ENCODE data around the gene CXCL8. TPM values are rescaled to one million over a fixed set of nuclear protein-coding genes. Genes with fewer than 3 reads are reported as not detected.

Gene CXCL8
- total and polyA plus RNA-seq, 4 donors, result 1.1 to 15.7 (median 1.9) TPM

DNA sequence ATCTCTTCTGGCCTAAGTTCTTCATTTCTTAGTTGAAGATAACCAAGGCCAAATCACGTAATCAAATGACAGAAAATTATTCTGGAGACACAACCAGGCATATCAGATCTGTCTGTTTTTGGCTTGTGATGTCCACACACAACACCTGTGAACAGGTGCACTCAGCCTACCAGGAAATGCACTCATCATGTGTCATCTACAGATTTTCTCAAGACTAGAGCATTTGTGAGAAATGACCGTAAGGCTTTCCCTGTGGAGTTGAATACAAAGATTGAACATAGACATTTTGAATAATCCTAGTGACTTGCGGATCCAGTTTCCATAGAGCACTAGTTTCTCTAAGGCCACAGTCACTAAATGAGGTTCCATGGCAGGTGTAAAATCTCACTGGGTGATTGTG lies 26.7 kb upstream of the CXCL8 start:
- no peak overlapping the region for H3K27ac ChIP-seq (ENCODE audit: low read depth, low read length)
- H3K27me3 ChIP-seq (ENCODE audit: control insufficient read depth, insufficient read depth, low read length), result no peaks in the 10 kb centered on the region
- H3K36me3 ChIP-seq (ENCODE audit: control insufficient read depth, insufficient read depth, low read length), result no peaks in the 10 kb centered on the region
- 80% methylated on average over 2 of the region's 3 CpGs for WGBS (ENCODE audit: insufficient coverage)
- no peaks in the 10 kb centered on the region for H3K9me3 ChIP-seq (ENCODE audit: control insufficient read depth, insufficient read depth, low read length)
- H3K4me1 ChIP-seq (ENCODE audit: control insufficient read depth, insufficient read depth, low read length), result no peaks in the 10 kb centered on the region
- H3K4me3 ChIP-seq (ENCODE audit: low read depth, low read length), result no peak overlapping the region
- DNase-seq (ENCODE audit: low read depth in 4 of 6, low spot score in 6 of 6), result no peak

DNA sequence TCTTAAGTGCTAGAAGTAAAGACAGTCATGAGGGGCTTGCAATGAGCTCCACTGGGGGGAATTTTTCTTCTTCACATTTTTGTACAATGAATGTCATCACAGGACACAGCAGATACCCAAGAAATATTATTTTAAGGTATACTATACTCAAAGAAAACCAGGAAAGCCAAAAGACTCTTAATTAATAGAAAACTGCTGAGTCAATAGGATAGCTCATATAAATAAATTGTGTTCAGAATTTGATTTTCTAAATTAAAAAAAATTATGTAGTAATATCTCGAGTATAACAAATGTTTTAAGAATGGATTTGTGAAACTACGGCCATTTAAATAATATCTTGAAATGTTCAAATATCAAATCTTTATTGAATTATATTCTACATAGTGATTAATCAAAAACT lies 25.7 kb upstream of the CXCL8 start:
- Histone ChIP-seq H3K4me1 (ENCODE audit: control insufficient read depth, insufficient read depth, low read length) (no peaks in the 10 kb centered on the region), H3K9me3 (ENCODE audit: control insufficient read depth, insufficient read depth, low read length) (no peaks in the 10 kb centered on the region), H3K36me3 (ENCODE audit: control insufficient read depth, insufficient read depth, low read length) (no peaks in the 10 kb centered on the region), H3K27me3 (ENCODE audit: control insufficient read depth, insufficient read depth, low read length) (no peaks in the 10 kb centered on the region), H3K4me3 (ENCODE audit: low read depth, low read length) (no peak overlapping the region), H3K27ac (ENCODE audit: low read depth, low read length) (no peak overlapping the region)
- WGBS (ENCODE audit: insufficient coverage), result no CpG with 5 or more reads among the region's 2 CpGs
- DNase-seq (ENCODE audit: low read depth in 4 of 6, low spot score in 6 of 6), result no peak

DNA sequence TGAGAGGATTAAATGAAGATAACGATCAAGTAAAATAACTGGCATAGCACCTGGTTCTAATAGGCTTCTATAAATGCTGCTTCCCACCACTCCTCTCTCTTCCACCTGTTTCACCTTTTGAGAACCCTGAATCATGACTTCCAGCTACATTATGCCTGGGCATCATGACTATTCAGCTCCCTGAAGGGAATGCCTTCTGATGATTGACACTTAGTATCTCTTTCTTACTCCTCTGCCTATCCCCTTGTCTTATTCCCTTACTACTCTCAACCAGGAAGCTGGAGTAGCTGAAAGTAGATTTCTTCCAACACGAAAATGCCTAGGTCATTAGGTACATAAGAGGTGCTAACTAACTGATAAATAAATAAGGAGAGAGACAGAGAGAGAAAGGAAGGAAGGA lies 24.7 kb upstream of the CXCL8 start:
- DNase-seq (ENCODE audit: low read depth in 4 of 6, low spot score in 6 of 6), result no peak
- H3K4me3 ChIP-seq (ENCODE audit: low read depth, low read length), result no peak overlapping the region
- H3K27ac ChIP-seq (ENCODE audit: low read depth, low read length), result no peak overlapping the region
- H3K36me3 ChIP-seq (ENCODE audit: control insufficient read depth, insufficient read depth, low read length), result no peaks in the 10 kb centered on the region
- no peaks in the 10 kb centered on the region for H3K9me3 ChIP-seq (ENCODE audit: control insufficient read depth, insufficient read depth, low read length)
- H3K27me3 ChIP-seq (ENCODE audit: control insufficient read depth, insufficient read depth, low read length), result no peaks in the 10 kb centered on the region
- WGBS (ENCODE audit: insufficient coverage), result no CpG with 5 or more reads among the region's 2 CpGs
- H3K4me1 ChIP-seq (ENCODE audit: control insufficient read depth, insufficient read depth, low read length), result no peaks in the 10 kb centered on the region

DNA sequence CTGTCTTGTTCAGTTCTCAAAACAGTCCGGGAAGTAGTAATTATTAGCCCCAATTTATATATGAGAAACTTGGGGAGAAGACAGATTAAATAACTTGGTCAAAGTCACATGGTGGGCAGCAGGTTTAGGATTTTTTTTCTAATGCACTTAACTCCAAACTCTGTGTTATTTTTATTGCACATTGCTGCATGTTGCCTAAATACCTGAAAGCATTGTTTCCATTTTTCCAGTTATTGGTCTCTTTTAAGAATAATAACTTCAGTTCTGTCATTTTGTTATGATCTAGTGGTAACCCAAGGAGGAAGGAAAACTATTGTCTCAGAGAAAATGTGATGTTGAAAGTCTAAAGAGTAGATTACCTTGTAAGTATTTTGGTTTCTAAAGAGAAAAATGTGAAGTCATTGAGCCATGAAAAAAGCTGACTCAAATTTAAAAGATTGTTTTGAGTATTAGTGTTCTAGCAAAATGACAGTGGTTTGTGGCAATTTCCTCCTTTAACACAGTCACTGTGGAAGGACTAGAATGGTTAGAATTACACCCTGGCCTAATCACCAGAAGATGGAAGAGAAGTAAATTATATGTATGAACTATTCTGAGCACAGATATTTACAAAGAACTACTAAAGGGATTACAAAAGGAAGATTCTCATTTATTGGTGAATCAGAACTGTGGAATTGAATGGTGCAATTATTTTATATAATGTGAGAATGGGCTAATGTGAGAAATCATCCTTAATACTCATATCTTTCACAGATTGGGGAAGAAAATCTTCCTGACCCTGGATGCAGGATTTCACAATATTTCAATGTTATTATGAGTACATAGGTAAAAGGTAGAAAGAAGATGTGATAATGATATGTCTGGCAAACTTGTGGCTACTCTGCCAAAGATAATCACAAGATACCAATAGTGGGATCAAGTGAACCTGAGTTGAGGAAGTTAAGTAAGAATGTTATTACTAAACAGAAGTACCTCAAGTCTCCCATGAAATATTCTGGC lies 21.7 kb upstream of the CXCL8 start:
- Histone ChIP-seq H3K27ac (ENCODE audit: low read depth, low read length) (no peak overlapping the region), H3K9me3 (ENCODE audit: control insufficient read depth, insufficient read depth, low read length) (no peaks in the 10 kb centered on the region), H3K27me3 (ENCODE audit: control insufficient read depth, insufficient read depth, low read length) (no peaks in the 10 kb centered on the region), H3K4me3 (ENCODE audit: low read depth, low read length) (no peak overlapping the region), H3K36me3 (ENCODE audit: control insufficient read depth, insufficient read depth, low read length) (no peaks in the 10 kb centered on the region), H3K4me1 (ENCODE audit: control insufficient read depth, insufficient read depth, low read length) (no peaks in the 10 kb centered on the region)
- no CpG with 5 or more reads among the region's 1 CpG for WGBS (ENCODE audit: insufficient coverage)
- DNase-seq (ENCODE audit: low read depth in 4 of 6, low spot score in 6 of 6), result no peak

DNA sequence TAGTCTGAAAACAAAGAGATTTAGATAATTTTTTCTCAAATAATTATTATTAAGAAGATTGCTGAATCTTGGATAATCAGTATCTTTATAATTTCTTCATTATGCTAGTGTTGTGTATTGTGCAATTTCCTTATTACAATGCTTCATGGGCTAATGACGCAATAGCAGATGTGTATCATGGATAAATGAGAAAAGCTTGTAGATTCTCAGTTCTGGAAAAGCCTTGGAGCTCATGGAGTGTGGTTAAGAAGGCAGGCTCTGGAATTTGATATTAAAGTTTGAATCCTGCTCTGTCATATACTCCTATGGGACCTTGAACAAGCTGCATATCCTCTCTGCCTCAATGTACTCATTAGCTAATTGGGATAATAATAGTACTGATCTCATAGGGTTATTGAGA lies 18.9 kb upstream of the CXCL8 start:
- WGBS (ENCODE audit: insufficient coverage), result no CpG with 5 or more reads among the region's 1 CpG
- no peak for DNase-seq (ENCODE audit: low read depth in 4 of 6, low spot score in 6 of 6)
- H3K27me3 ChIP-seq (ENCODE audit: control insufficient read depth, insufficient read depth, low read length), result no peaks in the 10 kb centered on the region
- no peaks in the 10 kb centered on the region for H3K4me1 ChIP-seq (ENCODE audit: control insufficient read depth, insufficient read depth, low read length)
- no peak overlapping the region for H3K4me3 ChIP-seq (ENCODE audit: low read depth, low read length)
- H3K9me3 ChIP-seq (ENCODE audit: control insufficient read depth, insufficient read depth, low read length), result no peaks in the 10 kb centered on the region
- no peak overlapping the region for H3K27ac ChIP-seq (ENCODE audit: low read depth, low read length)
- H3K36me3 ChIP-seq (ENCODE audit: control insufficient read depth, insufficient read depth, low read length), result no peaks in the 10 kb centered on the region

DNA sequence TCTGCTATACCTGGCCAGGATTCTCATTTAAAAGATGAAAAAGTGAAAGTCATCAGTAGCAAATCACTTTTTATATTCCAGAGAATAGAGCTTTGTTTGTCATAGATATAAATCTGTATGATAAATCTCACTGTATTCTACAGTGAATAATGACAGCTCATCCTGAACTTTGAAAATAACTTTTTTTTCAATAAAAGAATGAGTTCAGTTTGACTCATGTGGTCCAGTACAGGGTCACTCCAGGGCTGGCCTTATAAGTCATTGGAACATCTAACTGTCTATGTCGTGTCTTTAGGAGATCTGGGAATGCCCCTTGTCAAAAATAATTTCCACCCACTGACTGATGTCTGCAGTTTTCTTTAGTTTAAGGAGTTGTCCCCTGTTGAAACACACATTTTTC lies 18.5 kb upstream of the CXCL8 start:
- DNase-seq (ENCODE audit: low read depth in 4 of 6, low spot score in 6 of 6), result no peak
- no peak overlapping the region for H3K27ac ChIP-seq (ENCODE audit: low read depth, low read length)
- no peaks in the 10 kb centered on the region for H3K9me3 ChIP-seq (ENCODE audit: control insufficient read depth, insufficient read depth, low read length)
- no CpG with 5 or more reads among the region's 1 CpG for WGBS (ENCODE audit: insufficient coverage)
- H3K27me3 ChIP-seq (ENCODE audit: control insufficient read depth, insufficient read depth, low read length), result no peaks in the 10 kb centered on the region
- H3K4me1 ChIP-seq (ENCODE audit: control insufficient read depth, insufficient read depth, low read length), result no peaks in the 10 kb centered on the region
- no peaks in the 10 kb centered on the region for H3K36me3 ChIP-seq (ENCODE audit: control insufficient read depth, insufficient read depth, low read length)
- H3K4me3 ChIP-seq (ENCODE audit: low read depth, low read length), result no peak overlapping the region

DNA sequence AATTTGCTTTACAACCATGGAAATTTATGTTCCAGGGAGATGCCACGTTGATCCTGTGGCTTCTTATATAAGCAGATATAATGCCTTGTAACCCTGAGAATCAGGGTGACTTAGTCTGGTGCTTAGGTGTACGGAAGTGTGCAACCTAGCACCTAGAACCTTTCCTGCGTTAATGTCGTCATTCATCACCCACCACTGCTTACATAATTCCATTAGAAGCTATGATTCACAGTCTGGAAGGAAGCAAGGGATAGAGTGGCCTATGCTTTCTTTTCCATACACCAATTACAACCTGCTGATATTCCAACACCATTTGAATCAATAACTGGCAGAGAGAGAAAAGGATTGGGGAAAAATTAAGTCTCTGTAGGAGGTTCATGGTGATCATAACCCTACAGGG lies 17.3 kb upstream of the CXCL8 start:
- Histone ChIP-seq H3K4me1 (ENCODE audit: control insufficient read depth, insufficient read depth, low read length) (no peaks in the 10 kb centered on the region), H3K27ac (ENCODE audit: low read depth, low read length) (no peak overlapping the region), H3K9me3 (ENCODE audit: control insufficient read depth, insufficient read depth, low read length) (no peaks in the 10 kb centered on the region), H3K27me3 (ENCODE audit: control insufficient read depth, insufficient read depth, low read length) (no peaks in the 10 kb centered on the region), H3K4me3 (ENCODE audit: low read depth, low read length) (no peak overlapping the region), H3K36me3 (ENCODE audit: control insufficient read depth, insufficient read depth, low read length) (no peaks in the 10 kb centered on the region)
- no peak for DNase-seq (ENCODE audit: low read depth in 4 of 6, low spot score in 6 of 6)
- 100% methylated on average over 2 of the region's 4 CpGs for WGBS (ENCODE audit: insufficient coverage)

DNA sequence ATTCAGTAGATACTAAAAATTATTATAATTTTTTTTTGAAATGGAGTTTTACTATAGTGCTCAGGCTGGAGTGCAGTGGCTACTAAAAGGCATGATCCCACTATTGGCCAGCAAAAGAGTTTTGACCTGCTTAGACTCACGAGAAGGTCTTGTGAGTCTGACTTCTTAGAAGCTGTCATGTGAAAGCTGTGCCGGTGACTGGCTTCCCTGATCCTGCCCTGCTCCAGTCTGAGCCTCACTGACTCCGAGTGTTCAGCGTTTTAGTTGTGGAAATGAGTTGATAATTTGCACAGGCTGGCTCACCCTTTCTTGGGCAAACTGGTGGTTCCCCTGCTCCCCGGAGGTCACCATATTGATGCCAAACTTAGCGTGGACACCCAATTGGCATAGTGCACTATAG lies 16.4 kb upstream of the CXCL8 start:
- H3K4me1 ChIP-seq (ENCODE audit: control insufficient read depth, insufficient read depth, low read length), result no peaks in the 10 kb centered on the region
- WGBS (ENCODE audit: insufficient coverage), result 90% methylated on average over 6 of the region's 6 CpGs
- H3K27me3 ChIP-seq (ENCODE audit: control insufficient read depth, insufficient read depth, low read length), result no peaks in the 10 kb centered on the region
- H3K4me3 ChIP-seq (ENCODE audit: low read depth, low read length), result no peak overlapping the region
- H3K27ac ChIP-seq (ENCODE audit: low read depth, low read length), result no peak overlapping the region
- DNase-seq (ENCODE audit: low read depth in 4 of 6, low spot score in 6 of 6), result no peak
- no peaks in the 10 kb centered on the region for H3K36me3 ChIP-seq (ENCODE audit: control insufficient read depth, insufficient read depth, low read length)
- H3K9me3 ChIP-seq (ENCODE audit: control insufficient read depth, insufficient read depth, low read length), result no peaks in the 10 kb centered on the region

DNA sequence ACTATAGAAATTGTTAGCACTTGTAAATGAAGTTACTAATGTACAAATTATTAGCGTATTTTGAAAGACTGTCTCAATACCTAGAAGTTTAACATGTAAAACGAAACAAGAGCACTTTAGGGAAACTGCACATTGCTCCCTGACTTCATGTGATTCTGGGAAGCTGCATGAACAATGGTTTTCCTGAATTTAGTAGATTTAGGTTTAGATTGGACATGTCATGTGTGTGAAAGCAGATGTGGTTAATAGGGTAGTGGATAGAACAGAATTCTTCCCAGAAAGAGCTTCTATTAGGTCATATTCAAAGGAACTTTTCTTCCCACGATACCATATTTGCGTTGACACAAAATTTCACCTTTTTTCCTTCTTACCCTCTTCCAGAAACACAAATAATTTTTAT lies 14.9 kb upstream of the CXCL8 start:
- Histone ChIP-seq H3K36me3 (ENCODE audit: control insufficient read depth, insufficient read depth, low read length) (no peaks in the 10 kb centered on the region), H3K4me3 (ENCODE audit: low read depth, low read length) (no peak overlapping the region), H3K27ac (ENCODE audit: low read depth, low read length) (no peak overlapping the region), H3K4me1 (ENCODE audit: control insufficient read depth, insufficient read depth, low read length) (no peaks in the 10 kb centered on the region), H3K9me3 (ENCODE audit: control insufficient read depth, insufficient read depth, low read length) (no peaks in the 10 kb centered on the region), H3K27me3 (ENCODE audit: control insufficient read depth, insufficient read depth, low read length) (no peaks in the 10 kb centered on the region)
- WGBS (ENCODE audit: insufficient coverage), result no CpG with 5 or more reads among the region's 4 CpGs
- DNase-seq (ENCODE audit: low read depth in 4 of 6, low spot score in 6 of 6), result no peak

DNA sequence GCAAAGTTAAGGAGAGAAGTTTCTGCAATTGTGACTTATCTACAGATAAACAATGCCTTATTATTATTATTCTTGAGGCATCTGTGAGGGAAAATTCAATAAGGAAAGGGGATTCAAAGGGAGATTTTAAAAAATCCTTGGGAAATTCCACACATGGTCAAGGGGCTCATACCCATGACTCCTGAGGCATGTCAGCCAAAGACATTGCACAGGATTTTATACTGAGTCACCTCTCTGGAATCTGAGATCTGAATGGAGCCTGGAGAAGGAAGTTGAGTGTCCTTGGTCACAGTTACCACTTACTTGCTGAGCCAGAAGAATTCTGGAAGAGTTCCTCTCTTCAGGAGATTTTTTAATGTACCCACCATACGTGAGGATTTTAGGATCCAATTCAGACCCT lies 14.4 kb upstream of the CXCL8 start:
- 100% methylated on average over 1 of the region's 1 CpG for WGBS (ENCODE audit: insufficient coverage)
- H3K4me1 ChIP-seq (ENCODE audit: control insufficient read depth, insufficient read depth, low read length), result no peaks in the 10 kb centered on the region

More for the DNA sequence above, 14.4 kb upstream of the CXCL8 start:
- Histone ChIP-seq H3K27me3 (ENCODE audit: control insufficient read depth, insufficient read depth, low read length) (no peaks in the 10 kb centered on the region), H3K27ac (ENCODE audit: low read depth, low read length) (no peak overlapping the region), H3K36me3 (ENCODE audit: control insufficient read depth, insufficient read depth, low read length) (no peaks in the 10 kb centered on the region), H3K9me3 (ENCODE audit: control insufficient read depth, insufficient read depth, low read length) (no peaks in the 10 kb centered on the region), H3K4me3 (ENCODE audit: low read depth, low read length) (no peak overlapping the region)
- DNase-seq (ENCODE audit: low read depth in 4 of 6, low spot score in 6 of 6), result no peak
